ENCODE data around the gene PODXL2. TPM values are rescaled to one million over a fixed set of nuclear protein-coding genes. Genes with fewer than 3 reads are reported as not detected.

PODXL2 gene
- total RNA-seq, 1 experiment from 2014 or later, result 33.6 TPM

GRCh38 chr3:127691489-127691888, 62.5 kb downstream of the PODXL2 start (continued):
- TF ChIP-seq ERG (CRISPR knock-in tag; IDR thresholded peaks at IDR 0.05), result no peak
- no peak for TF ChIP-seq ZNF423 (CRISPR knock-in tag; IDR thresholded peaks at IDR 0.05)
- TF ChIP-seq USF1 (CRISPR knock-in tag; IDR thresholded peaks at IDR 0.05), result no peak
- TF ChIP-seq E2F5 (CRISPR knock-in tag; IDR thresholded peaks at IDR 0.05), result no peak
- no peak for TF ChIP-seq PRDM15 (CRISPR knock-in tag; IDR thresholded peaks at IDR 0.05)
- TF ChIP-seq E2F1 (CRISPR knock-in tag; IDR thresholded peaks at IDR 0.05), result no peak
- no peak for TF ChIP-seq CREM (CRISPR knock-in tag; IDR thresholded peaks at IDR 0.05)
- no peak for TF ChIP-seq E2F4 (CRISPR knock-in tag; IDR thresholded peaks at IDR 0.05; ENCODE audit: borderline replicate concordance, low read depth)

- H3K9me3 Mint-ChIP-seq, result no peaks in the 10 kb centered on the region
- ChIA-PET POLR2A (interaction anchor here (0.7 kb wide), 1 partner anchor 693 kb away, joined by 5 read pairs; no protein-coding TSS in a partner anchor), CTCF (interaction anchor here (1.0 to 4.7 kb wide), 10 partner anchors 9 to 140 kb away, joined by 3 to 76 read pairs (median 5); no protein-coding TSS in a partner anchor)
- DNase-seq (ENCODE audit: low spot score), result no peak
- no peak for ATAC-seq
- no peak overlapping the region for H3K27ac Mint-ChIP-seq
- H3K36me3 Mint-ChIP-seq, result no peaks in the 10 kb centered on the region
- no peak overlapping the region for H3K4me3 Mint-ChIP-seq
- H3K4me1 Mint-ChIP-seq, result peaks cover 19% of the 10 kb centered on the region
- no peaks in the 10 kb centered on the region for H3K27me3 Mint-ChIP-seq (ENCODE audit: low read depth)
- TF ChIP-seq ELF4 (CRISPR knock-in tag; IDR thresholded peaks at IDR 0.05; ENCODE audit: low read depth), result no peak
- no peak for TF ChIP-seq ZNF281 (CRISPR knock-in tag; IDR thresholded peaks at IDR 0.05)
- TF ChIP-seq HMGXB4 (CRISPR knock-in tag; IDR thresholded peaks at IDR 0.05), result no peak
- no peak for TF ChIP-seq MXD4 (CRISPR knock-in tag; IDR thresholded peaks at IDR 0.05; ENCODE audit: borderline replicate concordance)
- TF ChIP-seq ZBTB43 (CRISPR knock-in tag; IDR thresholded peaks at IDR 0.05), result no peak
- TF ChIP-seq TP53 (CRISPR knock-in tag; IDR thresholded peaks at IDR 0.05), result no peak
- no peak for TF ChIP-seq IRF2 (CRISPR knock-in tag; IDR thresholded peaks at IDR 0.05; ENCODE audit: borderline replicate concordance, low read depth)
- no peak for TF ChIP-seq ZNF396 (CRISPR knock-in tag; IDR thresholded peaks at IDR 0.05; ENCODE audit: borderline replicate concordance)
- TF ChIP-seq USF1 (CRISPR knock-in tag; IDR thresholded peaks at IDR 0.05), result no peak
- TF ChIP-seq ZMAT4 (CRISPR knock-in tag; IDR thresholded peaks at IDR 0.05), result no peak
- TF ChIP-seq E2F1 (CRISPR knock-in tag; IDR thresholded peaks at IDR 0.05), result no peak
These were observed 63.0 kb downstream of the PODXL2 start for GRCh38 chr3:127691974-127692373.
